ENCODE results near the gene TGOLN2. TPM values are rescaled to one million over a fixed set of nuclear protein-coding genes. Genes with fewer than 3 reads are reported as not detected.

Gene TGOLN2
- total and polyA plus RNA-seq, 2 of the 13 experiments (the other 11 are each of a cell fraction or from before 2014, with no cell fraction given) = 99.6 to 155 TPM

DNA sequence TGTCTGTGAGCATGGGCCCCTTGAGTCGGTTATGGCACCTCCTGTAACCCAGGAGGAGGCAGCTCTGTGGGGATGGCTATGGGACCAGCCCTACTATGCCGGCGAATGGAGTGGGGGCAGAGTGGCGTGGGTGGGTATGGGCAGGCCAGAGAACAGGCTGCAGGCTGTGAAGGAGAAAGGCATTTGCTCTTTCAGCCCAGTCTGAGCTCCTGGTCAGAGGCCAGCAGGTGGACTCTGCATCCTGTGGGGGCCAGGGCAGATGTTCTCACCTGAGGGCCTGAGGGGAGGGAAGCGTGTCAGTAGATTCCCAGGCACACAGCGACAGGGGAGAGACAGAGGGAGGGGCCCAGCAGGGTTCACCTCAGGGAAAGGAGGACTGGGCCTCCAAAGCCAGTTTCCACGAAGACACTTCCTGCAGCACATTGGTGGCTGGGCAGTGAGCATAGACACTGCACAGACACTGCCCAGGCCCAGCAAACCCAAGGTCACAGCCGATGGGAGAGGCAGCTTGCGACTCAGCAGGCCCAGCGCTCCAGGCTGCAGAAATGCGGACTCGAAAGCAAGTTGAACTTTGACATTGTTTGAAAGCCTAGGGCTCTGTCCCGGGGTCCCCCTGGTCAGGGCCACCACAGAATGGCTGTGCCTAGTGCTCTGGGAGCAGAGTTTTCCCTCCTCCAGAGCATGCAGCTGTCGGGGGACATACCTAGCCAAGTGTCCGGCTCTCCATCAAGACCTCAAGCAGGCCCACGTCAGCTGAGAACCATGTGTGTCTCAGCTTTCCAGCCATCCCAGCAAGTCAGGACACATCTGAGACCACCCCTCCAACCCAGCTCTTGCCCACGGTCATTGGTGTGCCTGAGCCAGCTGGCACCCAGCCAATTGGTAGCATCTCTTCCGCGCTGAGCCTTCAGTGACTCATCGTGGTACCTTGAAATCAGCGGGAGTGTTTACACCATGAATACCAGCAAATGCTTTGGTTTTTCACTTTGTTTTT is 53.8 kb downstream of the TGOLN2 start (continued):
- TF ChIP-seq MXI1 (IDR thresholded peaks at IDR 0.05; ENCODE audit: borderline replicate concordance, low read depth, low read length) = 0 out of 3 replicates have a peak, but pooled peaks have one; percentile 2
- no peak for TF ChIP-seq SNRNP70 (IDR thresholded peaks at IDR 0.05; ENCODE audit: low read depth, low read length)
- TF ChIP-seq IKZF4 (CRISPR knock-in tag; IDR thresholded peaks at IDR 0.05; ENCODE audit: borderline replicate concordance, low read depth, not compliant biosample characterization) = no peak
- no peak for TF ChIP-seq YY1 (IDR thresholded peaks at IDR 0.05; ENCODE audit: insufficient read depth, insufficient replicate concordance, low read depth, low read length)
- TF ChIP-seq, protein P1, sequence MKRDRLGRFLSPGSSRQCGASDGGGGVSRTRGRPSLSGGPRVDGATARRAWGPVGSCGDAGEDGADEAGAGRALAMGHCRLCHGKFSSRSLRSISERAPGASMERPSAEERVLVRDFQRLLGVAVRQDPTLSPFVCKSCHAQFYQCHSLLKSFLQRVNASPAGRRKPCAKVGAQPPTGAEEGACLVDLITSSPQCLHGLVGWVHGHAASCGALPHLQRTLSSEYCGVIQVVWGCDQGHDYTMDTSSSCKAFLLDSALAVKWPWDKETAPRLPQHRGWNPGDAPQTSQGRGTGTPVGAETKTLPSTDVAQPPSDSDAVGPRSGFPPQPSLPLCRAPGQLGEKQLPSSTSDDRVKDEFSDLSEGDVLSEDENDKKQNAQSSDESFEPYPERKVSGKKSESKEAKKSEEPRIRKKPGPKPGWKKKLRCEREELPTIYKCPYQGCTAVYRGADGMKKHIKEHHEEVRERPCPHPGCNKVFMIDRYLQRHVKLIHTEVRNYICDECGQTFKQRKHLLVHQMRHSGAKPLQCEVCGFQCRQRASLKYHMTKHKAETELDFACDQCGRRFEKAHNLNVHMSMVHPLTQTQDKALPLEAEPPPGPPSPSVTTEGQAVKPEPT (CRISPR knock-in tag; IDR thresholded peaks at IDR 0.05; ENCODE audit: low read depth) = 0 out of 2 replicates have a peak, but pooled peaks have one; percentile 5
- no peak for TF ChIP-seq SKI (IDR thresholded peaks at IDR 0.05; ENCODE audit: partially characterized antibody)
- no peak for TF ChIP-seq SPEN (CRISPR knock-in tag; IDR thresholded peaks at IDR 0.05; ENCODE audit: low read depth)
- 0 out of 2 replicates have a peak, but pooled peaks have one; percentile 46 for TF ChIP-seq ZNF572 (CRISPR knock-in tag; IDR thresholded peaks at IDR 0.05)
- peak; percentile 40; the same call in 1 of the 2 replicates for TF ChIP-seq NCOR1 (IDR thresholded peaks at IDR 0.05; ENCODE audit: borderline replicate concordance, low read length)
- no peak for TF ChIP-seq PRPF4 (IDR thresholded peaks at IDR 0.05; ENCODE audit: low read depth, low read length, poor library complexity, severe bottlenecking)
- TF ChIP-seq SALL1 (CRISPR knock-in tag; IDR thresholded peaks at IDR 0.05) = peak; percentile 20; the same call in 1 of the 2 replicates
- peak; percentile 81; the same call in 1 of the 2 replicates for TF ChIP-seq MTA1 (CRISPR knock-in tag; IDR thresholded peaks at IDR 0.05; ENCODE audit: borderline replicate concordance)
- TF ChIP-seq KAT8 (CRISPR knock-in tag; IDR thresholded peaks at IDR 0.05) = peak; percentile 28; the same call in 1 of the 2 replicates
- no peak for TF ChIP-seq SIN3B (IDR thresholded peaks at IDR 0.05; ENCODE audit: low read length)
- peak; percentile 87 for TF ChIP-seq ZEB1 (IDR thresholded peaks at IDR 0.05; ENCODE audit: insufficient replicate concordance, low read depth)
- no peak for TF ChIP-seq NFRKB (IDR thresholded peaks at IDR 0.05)
- TF ChIP-seq, protein P2, sequence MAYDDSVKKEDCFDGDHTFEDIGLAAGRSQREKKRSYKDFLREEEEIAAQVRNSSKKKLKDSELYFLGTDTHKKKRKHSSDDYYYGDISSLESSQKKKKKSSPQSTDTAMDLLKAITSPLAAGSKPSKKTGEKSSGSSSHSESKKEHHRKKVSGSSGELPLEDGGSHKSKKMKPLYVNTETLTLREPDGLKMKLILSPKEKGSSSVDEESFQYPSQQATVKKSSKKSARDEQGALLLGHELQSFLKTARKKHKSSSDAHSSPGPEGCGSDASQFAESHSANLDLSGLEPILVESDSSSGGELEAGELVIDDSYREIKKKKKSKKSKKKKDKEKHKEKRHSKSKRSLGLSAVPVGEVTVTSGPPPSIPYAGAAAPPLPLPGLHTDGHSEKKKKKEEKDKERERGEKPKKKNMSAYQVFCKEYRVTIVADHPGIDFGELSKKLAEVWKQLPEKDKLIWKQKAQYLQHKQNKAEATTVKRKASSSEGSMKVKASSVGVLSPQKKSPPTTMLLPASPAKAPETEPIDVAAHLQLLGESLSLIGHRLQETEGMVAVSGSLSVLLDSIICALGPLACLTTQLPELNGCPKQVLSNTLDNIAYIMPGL (CRISPR knock-in tag; IDR thresholded peaks at IDR 0.05; ENCODE audit: borderline replicate concordance in 1 of 2, low read depth in 1 of 2) = no peak
- TF ChIP-seq, protein P3, sequence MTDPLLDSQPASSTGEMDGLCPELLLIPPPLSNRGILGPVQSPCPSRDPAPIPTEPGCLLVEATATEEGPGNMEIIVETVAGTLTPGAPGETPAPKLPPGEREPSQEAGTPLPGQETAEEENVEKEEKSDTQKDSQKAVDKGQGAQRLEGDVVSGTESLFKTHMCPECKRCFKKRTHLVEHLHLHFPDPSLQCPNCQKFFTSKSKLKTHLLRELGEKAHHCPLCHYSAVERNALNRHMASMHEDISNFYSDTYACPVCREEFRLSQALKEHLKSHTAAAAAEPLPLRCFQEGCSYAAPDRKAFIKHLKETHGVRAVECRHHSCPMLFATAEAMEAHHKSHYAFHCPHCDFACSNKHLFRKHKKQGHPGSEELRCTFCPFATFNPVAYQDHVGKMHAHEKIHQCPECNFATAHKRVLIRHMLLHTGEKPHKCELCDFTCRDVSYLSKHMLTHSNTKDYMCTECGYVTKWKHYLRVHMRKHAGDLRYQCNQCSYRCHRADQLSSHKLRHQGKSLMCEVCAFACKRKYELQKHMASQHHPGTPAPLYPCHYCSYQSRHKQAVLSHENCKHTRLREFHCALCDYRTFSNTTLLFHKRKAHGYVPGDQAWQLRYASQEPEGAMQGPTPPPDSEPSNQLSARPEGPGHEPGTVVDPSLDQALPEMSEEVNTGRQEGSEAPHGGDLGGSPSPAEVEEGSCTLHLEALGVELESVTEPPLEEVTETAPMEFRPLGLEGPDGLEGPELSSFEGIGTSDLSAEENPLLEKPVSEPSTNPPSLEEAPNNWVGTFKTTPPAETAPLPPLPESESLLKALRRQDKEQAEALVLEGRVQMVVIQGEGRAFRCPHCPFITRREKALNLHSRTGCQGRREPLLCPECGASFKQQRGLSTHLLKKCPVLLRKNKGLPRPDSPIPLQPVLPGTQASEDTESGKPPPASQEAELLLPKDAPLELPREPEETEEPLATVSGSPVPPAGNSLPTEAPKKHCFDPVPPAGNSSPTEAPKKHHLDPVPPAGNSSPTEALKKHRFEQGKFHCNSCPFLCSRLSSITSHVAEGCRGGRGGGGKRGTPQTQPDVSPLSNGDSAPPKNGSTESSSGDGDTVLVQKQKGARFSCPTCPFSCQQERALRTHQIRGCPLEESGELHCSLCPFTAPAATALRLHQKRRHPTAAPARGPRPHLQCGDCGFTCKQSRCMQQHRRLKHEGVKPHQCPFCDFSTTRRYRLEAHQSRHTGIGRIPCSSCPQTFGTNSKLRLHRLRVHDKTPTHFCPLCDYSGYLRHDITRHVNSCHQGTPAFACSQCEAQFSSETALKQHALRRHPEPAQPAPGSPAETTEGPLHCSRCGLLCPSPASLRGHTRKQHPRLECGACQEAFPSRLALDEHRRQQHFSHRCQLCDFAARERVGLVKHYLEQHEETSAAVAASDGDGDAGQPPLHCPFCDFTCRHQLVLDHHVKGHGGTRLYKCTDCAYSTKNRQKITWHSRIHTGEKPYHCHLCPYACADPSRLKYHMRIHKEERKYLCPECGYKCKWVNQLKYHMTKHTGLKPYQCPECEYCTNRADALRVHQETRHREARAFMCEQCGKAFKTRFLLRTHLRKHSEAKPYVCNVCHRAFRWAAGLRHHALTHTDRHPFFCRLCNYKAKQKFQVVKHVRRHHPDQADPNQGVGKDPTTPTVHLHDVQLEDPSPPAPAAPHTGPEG (CRISPR knock-in tag; IDR thresholded peaks at IDR 0.05) = no peak

Data from HepG2 (cell line).